K562 (cell line): Measurements from ENCODE around the gene HSD17B2. TPM values are rescaled to one million over a fixed set of nuclear protein-coding genes. Genes with fewer than 3 reads are reported as not detected.

Experiments
- ATAC-seq: fragments of 200-7000 bp; cut with Tn5 transposase; 3 replicates; pipeline ENCODE4 v1.9.1; 2020; ENCODE audit warnings: moderate library complexity
- BruUV-seq: library from RNA; stranded (reverse); fragments of 400-500 nt; replicated peaks from 2 replicates; lab custom pipeline; 2021; lab: Mats Ljungman, UMichigan
- CTCF ChIA-PET: fragments of 300-600 bp; formaldehyde crosslinking; extraction: SDS; loops from one replicate; lab custom pipeline; 2021; ENCODE audit warnings: low intra/inter-chr PET ratio; lab: Yijun Ruan, JAX
- POLR2A ChIA-PET: fragments of 300-600, 350-650 bp; sonication (Branson Sonifier 250); formaldehyde crosslinking; extraction: SDS; loops from one replicate; lab custom pipeline; 2021; ENCODE audit warnings: antibody characterized with exemption, inconsistent platforms; lab: Yijun Ruan, JAX
- DNase-seq, 4 experiments: peaks; one replicate each; pipeline versions ENCODE4 v3.0.0 to v3.0.0-alpha.2; 2011 to 2018; ENCODE audit warnings: low spot score in 3 of 4, mixed read lengths in 3 of 4; ENCODE audit errors: extremely low read depth in 1 of 4
- FAIRE-seq: peaks from 2 replicates; lab custom pipeline; 2011; peaks lifted over from hg19 to GRCh38; lab: Jason Lieb, UNC
- H2AFZ ChIP-seq: 2 replicates; pipeline ENCODE4 v1.6.0; 2011; ENCODE audit warnings: low read depth, low read length, control low read depth, inconsistent platforms
- H3K27ac ChIP-seq: fragments of 200-600 bp; 3 replicates; pipeline ENCODE4 v1.8.0; 2011; ENCODE audit warnings: low read depth, mild to moderate bottlenecking, control low read depth, inconsistent platforms, low read length, moderate library complexity, mixed read lengths; ENCODE audit errors: extremely low read depth
- H3K27me3 ChIP-seq, 2 experiments: fragments of 300-600 bp in 1 of 2; 2 replicates in 1 of 2; 3 replicates in 1 of 2; pipeline versions ENCODE4 v1.6.0 to v1.8.0; 2011; ENCODE audit warnings: inconsistent platforms in 2 of 2, low read length in 2 of 2, mild to moderate bottlenecking in 1 of 2, mixed read lengths in 1 of 2, moderate library complexity in 1 of 2; ENCODE audit not compliant: control insufficient read depth in 2 of 2, insufficient read depth in 2 of 2
- H3K36me3 ChIP-seq: fragments of 300-600 bp; 3 replicates; pipeline ENCODE4 v1.8.0; 2011; ENCODE audit warnings: mild to moderate bottlenecking, low read length, inconsistent platforms; ENCODE audit not compliant: control insufficient read depth, insufficient read depth
- H3K4me1 ChIP-seq, 2 experiments: fragments of 200-600 bp in 1 of 2; replicated peaks in 1 of 2; 2 replicates in 1 of 2; 3 replicates in 1 of 2; pipeline versions ENCODE4 v1.5.1 to v1.8.0; 2011; ENCODE audit warnings: inconsistent platforms in 2 of 2, low read length in 2 of 2, mild to moderate bottlenecking in 1 of 2, mixed read lengths in 1 of 2, moderate library complexity in 1 of 2; ENCODE audit not compliant: control insufficient read depth in 2 of 2, insufficient read depth in 2 of 2
- H3K4me2 ChIP-seq: 2 replicates; pipeline ENCODE4 v1.6.1; 2011; ENCODE audit warnings: low read length, control low read depth, inconsistent platforms, mixed read lengths; ENCODE audit not compliant: insufficient read depth
- H3K4me3 ChIP-seq: fragments of 200-600 bp; sonication (generic), shearing (Covaris generic); 2 replicates; pipeline ENCODE4 v1.5.1; 2016; ENCODE audit warnings: control low read depth, inconsistent platforms
- H3K79me2 ChIP-seq: fragments of 200-600 bp; 3 replicates; pipeline ENCODE4 v1.8.0; 2011; ENCODE audit warnings: low read length, inconsistent platforms; ENCODE audit not compliant: control insufficient read depth, insufficient read depth
- H3K9ac ChIP-seq, 2 experiments: 2 replicates each; pipeline versions ENCODE4 v1.6.0 to v1.6.1; 2011; ENCODE audit warnings: low read depth in 2 of 2, low read length in 2 of 2, control low read depth in 1 of 2, inconsistent platforms in 1 of 2, mild to moderate bottlenecking in 1 of 2, mixed read lengths in 1 of 2; ENCODE audit not compliant: insufficient read depth in 1 of 2
- H3K9me1 ChIP-seq: one replicate; pipeline ENCODE4 v1.6.0; 2011; ENCODE audit warnings: inconsistent platforms, mild to moderate bottlenecking, low read length, moderate library complexity; ENCODE audit not compliant: control insufficient read depth, insufficient read depth
- H3K9me3 ChIP-seq: replicated peaks from 2 replicates; pipeline ENCODE4 v1.5.1; 2011; ENCODE audit warnings: low read depth, low read length, inconsistent platforms; ENCODE audit not compliant: control insufficient read depth, insufficient read depth
- H4K20me1 ChIP-seq: replicated peaks from 2 replicates; pipeline ENCODE4 v1.6.1; 2011; ENCODE audit warnings: low read length, inconsistent platforms, mixed read lengths; ENCODE audit not compliant: control insufficient read depth, insufficient read depth
- CREM ChIP-seq: IDR thresholded peaks from 2 replicates; pipeline ENCODE4 v1.6.1; 2014; ENCODE audit warnings: antibody characterized with exemption, low read depth
- ESRRB ChIP-seq: fragments of 250-450 bp; sonication (Bioruptor Pico); IDR thresholded peaks from 2 replicates; pipeline ENCODE4 v1.5.0; 2020; ENCODE audit warnings: mild to moderate bottlenecking, moderate library complexity, borderline replicate concordance
- ETV6 ChIP-seq, 3 experiments: fragments of 150-350 bp in 1 of 3; sonication (generic) in 1 of 3; formaldehyde crosslinking in 1 of 3; IDR thresholded peaks; 2 replicates each; pipeline versions ENCODE4 v1.6.1 to v1.8.0; 2014 to 2022; ENCODE audit warnings: borderline replicate concordance in 2 of 3, low read depth in 2 of 3, antibody characterized with exemption in 1 of 3, low read length in 1 of 3, mild to moderate bottlenecking in 1 of 3, missing genetic modification reagents in 1 of 3
- FOXM1 ChIP-seq, 2 experiments: fragments of 450-650 bp in 1 of 2; sonication (generic) in 1 of 2; formaldehyde crosslinking in 1 of 2; IDR thresholded peaks; 2 replicates each; pipeline versions ENCODE4 v1.6.1 to v1.9.0; 2017 to 2022; ENCODE audit warnings: low read depth in 2 of 2, mild to moderate bottlenecking in 2 of 2, missing genetic modification reagents in 1 of 2, moderate library complexity in 1 of 2
- GATAD2B ChIP-seq: fragments of 450-650 bp; IDR thresholded peaks from 2 replicates; pipeline ENCODE4 v1.6.1; 2017; ENCODE audit warnings: mild to moderate bottlenecking, borderline replicate concordance
- HDAC8 ChIP-seq: fragments of 450-650 bp; IDR thresholded peaks from 2 replicates; pipeline ENCODE4 v1.6.1; 2016; ENCODE audit warnings: mild to moderate bottlenecking, missing genetic modification characterization, moderate library complexity, missing compliant biosample characterization
- HINFP ChIP-seq: fragments of 450-650 bp; conservative IDR thresholded peaks from 2 replicates; pipeline ENCODE4 v1.6.1; 2016; ENCODE audit warnings: missing genetic modification characterization, low read depth, mild to moderate bottlenecking, control low read depth, missing compliant biosample characterization
- POLR3G ChIP-seq: IDR thresholded peaks from 2 replicates; pipeline ENCODE4 v1.6.1; 2011; ENCODE audit not compliant: insufficient read length, insufficient replicate concordance; ENCODE audit errors: extremely low read depth
- SMAD2 ChIP-seq: fragments of 150-350 bp; IDR thresholded peaks from 2 replicates; pipeline ENCODE4 v1.6.1; 2014; ENCODE audit warnings: low read depth, mild to moderate bottlenecking, low read length
- ZBTB12 ChIP-seq: fragments of 250-450 bp; sonication (Bioruptor Pico); IDR thresholded peaks from 2 replicates; pipeline ENCODE4 v1.4.0; 2020
- ZNF274 ChIP-seq: IDR thresholded peaks from 2 replicates; pipeline ENCODE4 v1.6.1; 2011; ENCODE audit warnings: low read depth, mild to moderate bottlenecking, low read length, moderate library complexity, borderline replicate concordance
- ZNF316 ChIP-seq: fragments of 450-650 bp; IDR thresholded peaks from 2 replicates; pipeline ENCODE4 v1.6.1; 2016
- WGBS: fragments of 100-300 bp; shearing (Covaris generic); methylation state at CpG from one replicate; pipeline ENCODE4 v1.1.6; 2016; ENCODE audit warnings: low coverage, mixed read lengths; ENCODE audit not compliant: insufficient coverage; ENCODE audit errors: missing lambda C conversion rate; 5-methylcytosine and 5-hydroxymethylcytosine counted together
- in situ Hi-C: fragments of 300-500 bp; cut with MboI; formaldehyde crosslinking; loops from 4 replicates; pipeline ENCODE4 v1.15.0; 2018; ENCODE audit warnings: inconsistent platforms, mixed read lengths
- intact Hi-C: fragments of 100-400 bp; cut with micrococcal nuclease; formaldehyde crosslinking; loops from 2 replicates; pipeline ENCODE4 v1.14.2; 2022
- polyA plus RNA-seq, 8 experiments: library from polyadenylated mRNA; depleted of rRNA in 4 of 8; stranded (reverse) in 5 of 8; unstranded in 3 of 8; fragments of >200 nt; fragmentation: Nextera tagmentation in 2 of 8; fragmentation: Illumina TruSeq in 1 of 8; extraction: Ambion mirVana in 2 of 8; extraction: Trizol in 1 of 8; gene quantifications; 2 replicates each; pipeline versions ENCODE4 v1.2.1 to v1.2.3, GENCODE V29; 2011 to 2014; ENCODE audit warnings: inconsistent platforms in 1 of 8, missing spikeins in 1 of 8
- total RNA-seq, 7 experiments: library from RNA; depleted of rRNA in 6 of 7; stranded (reverse); fragments of >200 nt in 6 of 7; fragmentation: Illumina TruSeq in 2 of 7; extraction: Trizol in 2 of 7; gene quantifications; 2 replicates each; pipeline versions ENCODE4 v1.2.1 to v1.2.3, GENCODE V29; 2011 to 2021; ENCODE audit warnings: low replicate concordance in 1 of 7
- TF ChIP-seq, protein P1 (sequence below), 3 experiments: fragments of 200-800 bp in 1 of 3; fragments of 250-450 bp in 1 of 3; fragments of 450-650 bp in 1 of 3; sonication (Bioruptor Pico) in 1 of 3; sonication (Bioruptor generic) in 1 of 3; formaldehyde crosslinking in 1 of 3; IDR thresholded peaks; 2 replicates each; pipeline versions ENCODE4 v1.6.1 to v1.8.0; 2016 to 2022; ENCODE audit warnings: mild to moderate bottlenecking in 2 of 3, missing genetic modification characterization in 2 of 3, missing compliant biosample characterization in 1 of 3, moderate library complexity in 1 of 3
- TF ChIP-seq, protein P2 (sequence below): fragments of 450-650 bp; formaldehyde crosslinking; conservative IDR thresholded peaks from 2 replicates; pipeline ENCODE4 v1.4.0; 2022; ENCODE audit warnings: mild to moderate bottlenecking, missing genetic modification characterization

HSD17B2 gene
- total and polyA plus RNA-seq, 9 of the 15 experiments (the other 6 are each of a cell fraction or from before 2014, with no cell fraction given) = not detected

GRCh38 chr16:82096641-82097040, 61.6 kb downstream of the HSD17B2 start:
- Histone ChIP-seq H3K9me1 (no peaks in the 10 kb centered on the region), H3K79me2 (no peaks in the 10 kb centered on the region), H3K4me1 (no peaks in the 10 kb centered on the region), H3K27me3 (peaks cover 0 to 11% of the 10 kb centered on the region in 2 experiments; a peak in 2 of 5 replicates), H4K20me1 (no peaks in the 10 kb centered on the region; the same call in 1 of the 2 replicates), H3K36me3 (no peaks in the 10 kb centered on the region), H3K27ac (no peak overlapping the region), H3K9ac (no peak overlapping the region), H3K9me3 (no peaks in the 10 kb centered on the region), H3K4me2 (no peak overlapping the region), H2AFZ (no peak overlapping the region), H3K4me3 (no peak overlapping the region)
- in situ Hi-C loops = no loop called here
- CTCF ChIA-PET = no interaction called here
- no peak for ATAC-seq
- intact Hi-C loops = no loop called here
- 0% methylated on average over 3 of the region's 3 CpGs for WGBS
- POLR2A ChIA-PET = interaction anchor here (0.9 kb wide), 1 partner anchor 9 kb away, joined by 3 read pairs; no protein-coding TSS in a partner anchor
- no peak for FAIRE-seq
- no TSS peak for BruUV-seq
- no peak for DNase-seq
- TF ChIP-seq SMAD2 = no peak
- TF ChIP-seq, protein P1, sequence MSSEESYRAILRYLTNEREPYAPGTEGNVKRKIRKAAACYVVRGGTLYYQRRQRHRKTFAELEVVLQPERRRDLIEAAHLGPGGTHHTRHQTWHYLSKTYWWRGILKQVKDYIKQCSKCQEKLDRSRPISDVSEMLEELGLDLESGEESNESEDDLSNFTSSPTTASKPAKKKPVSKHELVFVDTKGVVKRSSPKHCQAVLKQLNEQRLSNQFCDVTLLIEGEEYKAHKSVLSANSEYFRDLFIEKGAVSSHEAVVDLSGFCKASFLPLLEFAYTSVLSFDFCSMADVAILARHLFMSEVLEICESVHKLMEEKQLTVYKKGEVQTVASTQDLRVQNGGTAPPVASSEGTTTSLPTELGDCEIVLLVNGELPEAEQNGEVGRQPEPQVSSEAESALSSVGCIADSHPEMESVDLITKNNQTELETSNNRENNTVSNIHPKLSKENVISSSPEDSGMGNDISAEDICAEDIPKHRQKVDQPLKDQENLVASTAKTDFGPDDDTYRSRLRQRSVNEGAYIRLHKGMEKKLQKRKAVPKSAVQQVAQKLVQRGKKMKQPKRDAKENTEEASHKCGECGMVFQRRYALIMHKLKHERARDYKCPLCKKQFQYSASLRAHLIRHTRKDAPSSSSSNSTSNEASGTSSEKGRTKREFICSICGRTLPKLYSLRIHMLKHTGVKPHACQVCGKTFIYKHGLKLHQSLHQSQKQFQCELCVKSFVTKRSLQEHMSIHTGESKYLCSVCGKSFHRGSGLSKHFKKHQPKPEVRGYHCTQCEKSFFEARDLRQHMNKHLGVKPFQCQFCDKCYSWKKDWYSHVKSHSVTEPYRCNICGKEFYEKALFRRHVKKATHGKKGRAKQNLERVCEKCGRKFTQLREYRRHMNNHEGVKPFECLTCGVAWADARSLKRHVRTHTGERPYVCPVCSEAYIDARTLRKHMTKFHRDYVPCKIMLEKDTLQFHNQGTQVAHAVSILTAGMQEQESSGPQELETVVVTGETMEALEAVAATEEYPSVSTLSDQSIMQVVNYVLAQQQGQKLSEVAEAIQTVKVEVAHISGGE (CRISPR knock-in tag; IDR thresholded peaks at IDR 0.05) = no peak
- no peak for TF ChIP-seq ZNF274
- TF ChIP-seq FOXM1 (IDR thresholded peaks at IDR 0.05; ENCODE audit: low read depth) = no peak
- no peak for TF ChIP-seq FOXM1 (CRISPR knock-in tag; IDR thresholded peaks at IDR 0.05; ENCODE audit: low read depth)
- TF ChIP-seq, protein P2, sequence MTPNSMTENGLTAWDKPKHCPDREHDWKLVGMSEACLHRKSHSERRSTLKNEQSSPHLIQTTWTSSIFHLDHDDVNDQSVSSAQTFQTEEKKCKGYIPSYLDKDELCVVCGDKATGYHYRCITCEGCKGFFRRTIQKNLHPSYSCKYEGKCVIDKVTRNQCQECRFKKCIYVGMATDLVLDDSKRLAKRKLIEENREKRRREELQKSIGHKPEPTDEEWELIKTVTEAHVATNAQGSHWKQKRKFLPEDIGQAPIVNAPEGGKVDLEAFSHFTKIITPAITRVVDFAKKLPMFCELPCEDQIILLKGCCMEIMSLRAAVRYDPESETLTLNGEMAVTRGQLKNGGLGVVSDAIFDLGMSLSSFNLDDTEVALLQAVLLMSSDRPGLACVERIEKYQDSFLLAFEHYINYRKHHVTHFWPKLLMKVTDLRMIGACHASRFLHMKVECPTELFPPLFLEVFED (CRISPR knock-in tag) = no peak
- no peak for TF ChIP-seq CREM
- no peak for TF ChIP-seq HDAC8 (tag)
- no peak for TF ChIP-seq GATAD2B
- TF ChIP-seq ESRRB = no peak
- no peak for TF ChIP-seq POLR3G
- no peak for TF ChIP-seq HINFP
- no peak for TF ChIP-seq ZNF316
- no peak for TF ChIP-seq ETV6 (IDR thresholded peaks at IDR 0.05; ENCODE audit: borderline replicate concordance in 1 of 2, low read depth in 2 of 2, low read length in 1 of 2)
- TF ChIP-seq ETV6 (CRISPR knock-in tag; IDR thresholded peaks at IDR 0.05; ENCODE audit: borderline replicate concordance) = no peak
- no peak for TF ChIP-seq ZBTB12
